Muscle layer of colon (tissue), 2 donors: ENCODE measurements around the gene WNK2.

Experiments
- H3K27ac ChIP-seq: one replicate; pipeline ENCODE4 v1.7.0; 2013; ENCODE audit warnings: low read depth, mild to moderate bottlenecking, low read length, moderate library complexity
- H3K27me3 ChIP-seq, 2 donors: one replicate each; pipeline ENCODE4 v1.7.0; 2013; ENCODE audit warnings: low read length in 2 of 2, mild to moderate bottlenecking in 2 of 2; ENCODE audit not compliant: insufficient read depth in 2 of 2, control insufficient read depth in 1 of 2
- H3K36me3 ChIP-seq: one replicate; pipeline ENCODE4 v1.7.0; 2013; ENCODE audit warnings: mild to moderate bottlenecking, low read length; ENCODE audit not compliant: insufficient read depth
- H3K4me1 ChIP-seq: one replicate; pipeline ENCODE4 v1.7.0; 2013; ENCODE audit warnings: mild to moderate bottlenecking, low read length; ENCODE audit not compliant: insufficient read depth
- H3K4me3 ChIP-seq, 2 donors: one replicate each; pipeline ENCODE4 v1.7.0; 2013; ENCODE audit warnings: low read length in 2 of 2, low read depth in 1 of 2, mild to moderate bottlenecking in 1 of 2, moderate library complexity in 1 of 2
- H3K9ac ChIP-seq: one replicate; pipeline ENCODE4 v1.7.0; 2013; ENCODE audit warnings: low read length
- H3K9me3 ChIP-seq: one replicate; pipeline ENCODE4 v1.7.0; 2013; ENCODE audit warnings: mild to moderate bottlenecking, low read length
- donor health status: abdominal sarcoma.
- donor health status: Adenocarcinoma of cecum.

WNK2 gene

GRCh38 chr9:93180938-93181337 is 3.0 kb upstream of the WNK2 start:
- no peak overlapping the region for H3K4me3 ChIP-seq
- H3K4me1 ChIP-seq, result peaks cover 16% of the 10 kb centered on the region
- H3K36me3 ChIP-seq, result no peaks in the 10 kb centered on the region
- H3K9ac ChIP-seq, result no peak overlapping the region
- H3K9me3 ChIP-seq, result no peaks in the 10 kb centered on the region
- H3K27me3 ChIP-seq, result no peaks in the 10 kb centered on the region
- no peak overlapping the region for H3K27ac ChIP-seq

GRCh38 chr9:93181672-93182435 is 2.1 kb upstream of the WNK2 start:
- no peaks in the 10 kb centered on the region for H3K27me3 ChIP-seq
- no peak overlapping the region for H3K27ac ChIP-seq
- no peak overlapping the region for H3K4me3 ChIP-seq
- H3K9me3 ChIP-seq, result no peaks in the 10 kb centered on the region
- H3K4me1 ChIP-seq, result peaks cover 25% of the 10 kb centered on the region
- H3K9ac ChIP-seq, result no peak overlapping the region
- H3K36me3 ChIP-seq, result no peaks in the 10 kb centered on the region

- Histone ChIP-seq H3K4me1 (peaks cover 32% of the 10 kb centered on the region), H3K4me3 (no peak overlapping the region), H3K9me3 (no peaks in the 10 kb centered on the region), H3K9ac (no peak overlapping the region), H3K36me3 (no peaks in the 10 kb centered on the region), H3K27ac (no peak overlapping the region), H3K27me3 (no peaks in the 10 kb centered on the region)
Measured at GRCh38 chr9:93182572-93182971, 1.4 kb upstream of the WNK2 start.

- H3K4me1 ChIP-seq, result peaks cover 38% of the 10 kb centered on the region
- H3K27ac ChIP-seq, result no peak overlapping the region
- H3K4me3 ChIP-seq, result peak overlapping the region; percentile 30 to 56
- no peaks in the 10 kb centered on the region for H3K27me3 ChIP-seq
- no peaks in the 10 kb centered on the region for H3K36me3 ChIP-seq
- no peaks in the 10 kb centered on the region for H3K9me3 ChIP-seq
- H3K9ac ChIP-seq, result no peak overlapping the region
Measured at GRCh38 chr9:93183131-93183662, 742 bp upstream of the WNK2 start.

GRCh38 chr9:93184432-93185265 is 710 bp downstream of the WNK2 start:
- no peak overlapping the region for H3K9ac ChIP-seq
- no peaks in the 10 kb centered on the region for H3K9me3 ChIP-seq
- no peaks in the 10 kb centered on the region for H3K36me3 ChIP-seq
- H3K4me3 ChIP-seq, result peak overlapping the region; percentile 57 to 61
- H3K27ac ChIP-seq, result peak overlapping the region; percentile 81
- H3K27me3 ChIP-seq, result no peaks in the 10 kb centered on the region
- H3K4me1 ChIP-seq, result peaks cover 53% of the 10 kb centered on the region

GRCh38 chr9:93185266-93186214 is 1.6 kb downstream of the WNK2 start:
- Histone ChIP-seq H3K4me1 (peaks cover 54% of the 10 kb centered on the region), H3K27ac (peak overlapping the region; percentile 46), H3K27me3 (no peaks in the 10 kb centered on the region), H3K9ac (peak overlapping the region; percentile 61), H3K9me3 (no peaks in the 10 kb centered on the region), H3K4me3 (peak overlapping the region; percentile 35 to 57), H3K36me3 (no peaks in the 10 kb centered on the region)

- no peaks in the 10 kb centered on the region for H3K36me3 ChIP-seq
- H3K27ac ChIP-seq, result peak overlapping the region; percentile 46
- peaks cover 54% of the 10 kb centered on the region for H3K4me1 ChIP-seq
- H3K9ac ChIP-seq, result peak overlapping the region; percentile 61
- peak overlapping the region in 1 of 2 donors; percentile 57 for H3K4me3 ChIP-seq
- H3K9me3 ChIP-seq, result no peaks in the 10 kb centered on the region
- H3K27me3 ChIP-seq, result no peaks in the 10 kb centered on the region
Measured at GRCh38 chr9:93186215-93186945, 2.4 kb downstream of the WNK2 start.

- Histone ChIP-seq H3K36me3 (no peaks in the 10 kb centered on the region), H3K27ac (peak overlapping the region; percentile 46), H3K4me3 (peak overlapping the region; percentile 2 to 57), H3K9ac (peak overlapping the region; percentile 61), H3K9me3 (no peaks in the 10 kb centered on the region), H3K4me1 (peaks cover 54% of the 10 kb centered on the region), H3K27me3 (no peaks in the 10 kb centered on the region)
Measured at GRCh38 chr9:93187047-93187446, 3.1 kb downstream of the WNK2 start.

- Histone ChIP-seq H3K9me3 (no peaks in the 10 kb centered on the region), H3K4me3 (peak overlapping the region in 1 of 2 donors; percentile 57), H3K9ac (no peak overlapping the region), H3K27ac (peak overlapping the region; percentile 46), H3K4me1 (peaks cover 58% of the 10 kb centered on the region), H3K36me3 (no peaks in the 10 kb centered on the region), H3K27me3 (no peaks in the 10 kb centered on the region)
Measured at GRCh38 chr9:93187574-93187973, 3.6 kb downstream of the WNK2 start.
